ENCODE data around the gene TMEM107.

Gene TMEM107

DNA sequence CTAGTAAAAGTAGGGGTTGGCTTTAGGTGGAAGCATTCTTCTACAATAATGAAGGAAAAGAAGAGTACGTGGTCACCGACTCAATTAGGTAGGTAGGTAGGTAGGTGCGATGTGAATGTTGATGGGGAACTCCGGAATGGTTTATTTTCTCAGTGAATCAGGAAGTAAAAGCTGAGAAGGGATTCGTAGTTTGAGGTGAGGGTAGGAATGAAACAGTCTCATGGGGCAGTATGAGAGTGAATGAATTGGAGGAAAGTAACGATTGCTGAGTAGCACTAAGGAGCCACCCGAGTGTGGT lies 37.9 kb downstream of the TMEM107 start:
- H3K4me3 ChIP-seq (ENCODE audit: control insufficient read depth, low read depth, low read length), result peak overlapping the region; percentile 38
- DNase-seq (ENCODE audit: low read depth), result no peak

GRCh38 chr17:8137645-8138373 lies 38.4 kb downstream of the TMEM107 start:
- TF ChIP-seq, protein P1, sequence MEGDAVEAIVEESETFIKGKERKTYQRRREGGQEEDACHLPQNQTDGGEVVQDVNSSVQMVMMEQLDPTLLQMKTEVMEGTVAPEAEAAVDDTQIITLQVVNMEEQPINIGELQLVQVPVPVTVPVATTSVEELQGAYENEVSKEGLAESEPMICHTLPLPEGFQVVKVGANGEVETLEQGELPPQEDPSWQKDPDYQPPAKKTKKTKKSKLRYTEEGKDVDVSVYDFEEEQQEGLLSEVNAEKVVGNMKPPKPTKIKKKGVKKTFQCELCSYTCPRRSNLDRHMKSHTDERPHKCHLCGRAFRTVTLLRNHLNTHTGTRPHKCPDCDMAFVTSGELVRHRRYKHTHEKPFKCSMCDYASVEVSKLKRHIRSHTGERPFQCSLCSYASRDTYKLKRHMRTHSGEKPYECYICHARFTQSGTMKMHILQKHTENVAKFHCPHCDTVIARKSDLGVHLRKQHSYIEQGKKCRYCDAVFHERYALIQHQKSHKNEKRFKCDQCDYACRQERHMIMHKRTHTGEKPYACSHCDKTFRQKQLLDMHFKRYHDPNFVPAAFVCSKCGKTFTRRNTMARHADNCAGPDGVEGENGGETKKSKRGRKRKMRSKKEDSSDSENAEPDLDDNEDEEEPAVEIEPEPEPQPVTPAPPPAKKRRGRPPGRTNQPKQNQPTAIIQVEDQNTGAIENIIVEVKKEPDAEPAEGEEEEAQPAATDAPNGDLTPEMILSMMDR (conservative IDR thresholded peaks at IDR 0.05; ENCODE audit: control insufficient read depth, insufficient read depth, low read depth, low read length), result no peak
- no peak for DNase-seq (ENCODE audit: low read depth)
- peak overlapping the region; percentile 38 for H3K4me3 ChIP-seq (ENCODE audit: control insufficient read depth, low read depth, low read length)

More for the DNA sequence above, 37.9 kb downstream of the TMEM107 start:
- TF ChIP-seq, protein P1 (conservative IDR thresholded peaks at IDR 0.05; ENCODE audit: control insufficient read depth, insufficient read depth, low read depth, low read length), result no peak

DNA sequence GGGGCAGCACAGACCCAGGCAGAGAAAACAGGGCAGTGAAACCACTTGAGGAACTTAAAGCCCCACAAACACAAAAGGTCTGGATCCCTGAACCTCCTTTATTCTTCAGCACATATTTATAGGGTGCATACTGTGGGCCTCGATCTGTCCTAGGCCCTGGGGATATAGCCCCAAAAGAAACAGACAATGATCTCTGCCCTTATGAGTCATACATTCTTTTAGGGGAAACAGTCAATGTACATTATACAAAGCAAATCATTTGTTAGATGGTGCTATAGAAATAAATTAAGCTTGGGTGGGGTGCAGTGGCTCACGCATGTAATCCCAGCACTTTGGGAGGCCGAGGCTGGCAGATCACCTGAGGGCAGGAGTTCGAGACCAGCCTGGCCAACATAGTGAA lies 42.2 kb downstream of the TMEM107 start:
- DNase-seq (ENCODE audit: low read depth), result no peak
- no peak overlapping the region for H3K4me3 ChIP-seq (ENCODE audit: control insufficient read depth, low read depth, low read length)
- TF ChIP-seq, protein P1 (conservative IDR thresholded peaks at IDR 0.05; ENCODE audit: control insufficient read depth, insufficient read depth, low read depth, low read length), result no peak

DNA sequence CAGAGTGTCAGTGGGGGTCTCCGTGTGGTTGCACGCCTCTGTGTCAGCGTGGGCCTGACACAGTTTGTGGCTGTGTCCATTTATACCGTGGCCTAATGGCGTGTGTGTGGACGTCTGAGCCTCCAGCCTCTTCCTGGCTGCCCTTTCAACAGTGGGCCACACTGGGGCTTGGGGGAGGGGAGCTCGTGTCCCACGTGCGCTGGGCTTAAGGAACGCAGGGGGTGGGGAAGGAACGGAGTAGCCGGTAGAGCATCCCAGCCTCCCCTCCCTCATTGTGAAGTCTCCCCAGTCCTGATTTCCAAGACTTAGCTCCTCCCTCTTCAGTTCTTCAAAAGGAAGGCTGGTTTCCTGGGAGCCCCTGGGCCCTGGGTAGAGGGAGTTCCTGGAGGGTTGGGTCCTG lies 42.8 kb downstream of the TMEM107 start:
- TF ChIP-seq, protein P1 (conservative IDR thresholded peaks at IDR 0.05; ENCODE audit: control insufficient read depth, insufficient read depth, low read depth, low read length), result no peak
- H3K4me3 ChIP-seq (ENCODE audit: control insufficient read depth, low read depth, low read length), result no peak overlapping the region

DNA sequence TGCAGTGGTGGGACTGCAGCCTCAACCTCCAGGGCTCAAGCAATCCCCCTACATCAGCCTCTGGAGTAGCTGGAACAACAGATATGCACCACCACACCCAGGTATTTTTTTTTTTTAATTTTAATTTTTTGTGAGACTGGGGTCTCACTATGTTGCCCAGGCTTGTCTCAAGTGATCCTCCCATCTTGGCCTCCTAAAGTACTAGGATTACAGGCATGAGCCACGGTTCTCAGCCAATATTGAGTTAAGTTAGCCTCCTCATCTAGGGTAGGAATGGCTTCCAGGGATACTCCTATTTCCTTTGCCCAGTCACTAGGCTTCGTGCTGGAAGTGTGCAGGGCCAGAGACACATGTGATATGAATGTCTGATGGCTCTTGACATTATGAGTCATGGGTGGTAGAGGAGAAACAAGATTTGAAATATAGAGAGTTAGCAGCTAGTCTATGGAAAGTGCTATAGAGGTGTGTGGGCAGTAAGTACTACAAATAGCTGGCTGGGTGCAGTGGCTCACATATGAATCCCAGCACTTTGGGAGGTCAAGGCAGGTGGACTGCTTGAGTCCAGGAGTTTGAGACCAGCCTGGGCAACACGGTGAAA lies 44.2 kb downstream of the TMEM107 start:
- no peak overlapping the region for H3K4me3 ChIP-seq (ENCODE audit: control insufficient read depth, low read depth, low read length)
- TF ChIP-seq, protein P1 (conservative IDR thresholded peaks at IDR 0.05; ENCODE audit: control insufficient read depth, insufficient read depth, low read depth, low read length), result no peak
- no peak for DNase-seq (ENCODE audit: low read depth)

More for the DNA sequence above, 42.8 kb downstream of the TMEM107 start:
- DNase-seq (ENCODE audit: low read depth), result no peak

- no peak overlapping the region for H3K4me3 ChIP-seq (ENCODE audit: control insufficient read depth, low read depth, low read length)
- TF ChIP-seq, protein P1 (conservative IDR thresholded peaks at IDR 0.05; ENCODE audit: control insufficient read depth, insufficient read depth, low read depth, low read length), result no peak
- DNase-seq (ENCODE audit: low read depth), result no peak
Observed at GRCh38 chr17:8128125-8128784, 47.9 kb downstream of the TMEM107 start.

Data from fibroblast of mammary gland (primary cell).